Adrenal gland (tissue), 12 donors: ENCODE measurements around the gene GRIA1. TPM values are rescaled to one million over a fixed set of nuclear protein-coding genes. Genes with fewer than 3 reads are reported as not detected.

ENCODE experiments used
- DNase-seq, 7 donors: peaks; one replicate each; pipeline ENCODE4 v3.0.0-alpha.2; 2019 to 2020
- H3K27ac ChIP-seq, 5 donors: fragments of 200-600 bp; sonication (generic) in 4 of 5; 1 replicate in 3 of 5; 2 replicates in 2 of 5; pipeline versions ENCODE4 v1.5.1 to v1.8.0; 2016 to 2020; ENCODE audit warnings: mild to moderate bottlenecking in 1 of 5
- H3K27me3 ChIP-seq: fragments of 200-600 bp; 2 replicates; pipeline ENCODE4 v1.8.0; 2021
- H3K36me3 ChIP-seq, 2 donors: fragments of 200-600 bp; replicated peaks in 1 of 2; 1 replicate in 1 of 2; 2 replicates in 1 of 2; pipeline versions ENCODE4 v1.5.1 to v1.8.0; 2018 to 2022
- H3K4me1 ChIP-seq, 2 donors: fragments of 200-600 bp; replicated peaks in 1 of 2; 1 replicate in 1 of 2; 2 replicates in 1 of 2; pipeline versions ENCODE4 v1.5.1 to v1.8.0; 2018 to 2021
- H3K4me3 ChIP-seq, 4 donors: fragments of 200-600 bp; sonication (generic) in 3 of 4; one replicate each; pipeline ENCODE4 v1.5.1; 2016 to 2018
- H3K9me3 ChIP-seq, 3 donors: fragments of 200-600 bp; sonication (generic) in 1 of 3; replicated peaks in 1 of 3; 1 replicate in 2 of 3; 2 replicates in 1 of 3; pipeline versions ENCODE4 v1.5.1 to v1.8.0; 2016 to 2021
- CTCF ChIP-seq, 6 experiments: fragments of 450-650 bp in 4 of 6; fragments of 200-600 bp in 2 of 6; sonication (generic) in 1 of 6; IDR thresholded peaks; 1 replicate in 5 of 6; 2 replicates in 1 of 6; pipeline versions ENCODE4 v1.5.1 to v1.8.0; 2016 to 2021; ENCODE audit warnings: antibody characterized with exemption in 6 of 6, mild to moderate bottlenecking in 2 of 6, moderate library complexity in 1 of 6
- POLR2A ChIP-seq, 2 donors: fragments of 450-650 bp; IDR thresholded peaks; one replicate each; pipeline ENCODE4 v1.6.1; 2017; ENCODE audit warnings: antibody characterized with exemption in 2 of 2, mild to moderate bottlenecking in 2 of 2, moderate library complexity in 1 of 2
- WGBS, 4 donors: extraction: QIAGEN DNeasy Blood & Tissue Kit in 2 of 4; methylation state at CpG; one replicate each; pipeline versions ENCODE4 v1.1.5 to v1.1.7; 2013 to 2017; 5-methylcytosine and 5-hydroxymethylcytosine counted together
- intact Hi-C, 2 donors: fragments of 100-400 bp; cut with DNase I; formaldehyde crosslinking; loops; one replicate each; pipeline versions ENCODE4 v1.14.1 to v1.15.0; 2022 to 2023
- polyA plus RNA-seq, 3 donors: library from polyadenylated mRNA; stranded (reverse); fragments of 200-250 nt in 2 of 3; fragments of 350-450 nt in 1 of 3; fragmentation: Illumina TruSeq in 1 of 3; extraction: RNeasy Lipid Tissue Mini Kit (QIAGEN cat#74804) in 1 of 3; gene quantifications; one replicate each; pipeline ENCODE4 v1.2.3, GENCODE V29; 2013 to 2014
- total RNA-seq, 9 donors: library from RNA; depleted of rRNA in 4 of 9; stranded (reverse); fragments of >200 nt in 4 of 9; fragments of 120-200 nt in 1 of 9; fragmentation: NEBNext Ultra II Directional in 1 of 9; extraction: Animal tissue kit (Norgen Biotek cat#: 25700) in 1 of 9; gene quantifications; one replicate each; pipeline versions ENCODE4 v1.1.0 to v1.2.4, GENCODE V29; 2013 to 2023
- donor health status: healthy with polysubstance abuse.
- donor health status: Bipolar disorder and iron deficiency.
- donor health status: DM: yes; HTN: yes; CAD: no.
- donor health status: DM: no; HTN: no; CAD: no.
- donor health status: DM: no; HTN: no; CAD: no.
- donor health status: DM: yes; HTN: yes; CAD: no.

Gene GRIA1
- total and polyA plus RNA-seq, 12 donors: 0.12 to 2.3 (median 0.86) TPM

GRCh38 chr5:153796527-153796926 lies 306.1 kb downstream of the GRIA1 start:
- no peak for DNase-seq
- Histone ChIP-seq H3K27me3 (no peaks in the 10 kb centered on the region), H3K27ac (no peak overlapping the region), H3K4me1 (no peaks in the 10 kb centered on the region), H3K4me3 (no peak overlapping the region), H3K9me3 (no peaks in the 10 kb centered on the region), H3K36me3 (no peaks in the 10 kb centered on the region)
- intact Hi-C loops: no loop called here
- TF ChIP-seq POLR2A (IDR thresholded peaks at IDR 0.05) (no peak), CTCF (IDR thresholded peaks at IDR 0.05) (no peak)
- WGBS, 4 donors: 62 to 89% (median 77%) methylated on average over 2 of the region's 2 CpGs

GRCh38 chr5:153797484-153797883 lies 307.0 kb downstream of the GRIA1 start:
- Histone ChIP-seq H3K27me3 (no peaks in the 10 kb centered on the region), H3K4me1 (no peaks in the 10 kb centered on the region), H3K4me3 (no peak overlapping the region), H3K9me3 (no peaks in the 10 kb centered on the region), H3K27ac (no peak overlapping the region), H3K36me3 (no peaks in the 10 kb centered on the region)
- TF ChIP-seq POLR2A (IDR thresholded peaks at IDR 0.05) (no peak), CTCF (IDR thresholded peaks at IDR 0.05) (no peak)
- intact Hi-C loops: no loop called here
- DNase-seq: no peak
- 71 to 97% (median 93%) methylated on average over 3 of the region's 3 CpGs for WGBS, 4 donors

GRCh38 chr5:153798830-153799229 lies 308.4 kb downstream of the GRIA1 start:
- H3K4me3 ChIP-seq: no peak overlapping the region
- DNase-seq: no peak
- no peaks in the 10 kb centered on the region for H3K36me3 ChIP-seq
- no peaks in the 10 kb centered on the region for H3K9me3 ChIP-seq
- 71 to 79% (median 75%) methylated on average over 5 of the region's 5 CpGs for WGBS, 4 donors
- H3K27me3 ChIP-seq: no peaks in the 10 kb centered on the region
- no peaks in the 10 kb centered on the region for H3K4me1 ChIP-seq
- H3K27ac ChIP-seq: no peak overlapping the region
- intact Hi-C loops: no loop called here
- TF ChIP-seq POLR2A (IDR thresholded peaks at IDR 0.05) (no peak), CTCF (IDR thresholded peaks at IDR 0.05) (no peak)

GRCh38 chr5:153799466-153799865 lies 309.0 kb downstream of the GRIA1 start:
- Histone ChIP-seq H3K27ac (no peak overlapping the region), H3K27me3 (no peaks in the 10 kb centered on the region), H3K4me1 (no peaks in the 10 kb centered on the region), H3K4me3 (no peak overlapping the region), H3K36me3 (no peaks in the 10 kb centered on the region), H3K9me3 (no peaks in the 10 kb centered on the region)
- intact Hi-C loops: no loop called here
- TF ChIP-seq POLR2A (IDR thresholded peaks at IDR 0.05): no peak
- no peak for TF ChIP-seq CTCF (IDR thresholded peaks at IDR 0.05)
- WGBS, 4 donors: 74 to 96% (median 89%) methylated on average over 2 of the region's 2 CpGs
- no peak for DNase-seq
